Measurements from ENCODE around the gene GJA4. TPM values are rescaled to one million over a fixed set of nuclear protein-coding genes. Genes with fewer than 3 reads are reported as not detected.

The GJA4 gene
- total and polyA plus RNA-seq, 2 of the 8 experiments (the other 6 are each of a cell fraction or from before 2014, with no cell fraction given), result 3.2 to 3.9 TPM

DNA sequence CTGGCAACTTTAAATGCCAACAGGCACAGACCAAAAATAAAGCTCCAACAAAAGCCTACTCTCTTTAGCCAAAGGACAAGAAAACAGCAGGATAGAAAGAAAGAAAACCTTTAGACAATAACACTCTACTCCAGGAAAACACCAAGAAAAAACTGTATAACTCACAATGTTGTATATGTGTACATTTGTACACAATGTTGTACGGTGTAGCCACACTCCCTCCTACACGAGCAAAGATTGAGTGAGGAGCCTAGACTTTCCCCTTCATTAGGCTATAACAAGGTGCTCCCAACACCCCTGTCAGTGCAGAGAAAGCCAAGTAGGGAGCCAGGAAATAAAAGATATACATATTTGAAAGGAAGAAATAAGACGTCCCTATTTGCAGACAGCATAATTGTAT is 24.0 kb downstream of the GJA4 start:
- Histone ChIP-seq H2BK120ac (replicated peaks; ENCODE audit: low read depth, low read length) (no peak overlapping the region), H2BK20ac (ENCODE audit: low read length) (no peak overlapping the region)
- WGBS, 2 experiments (ENCODE audit: extremely low coverage in 1 of 2, insufficient coverage in 1 of 2, insufficient read length in 1 of 2, insufficient replicate concordance in 2 of 2, low coverage in 1 of 2, low lambda C conversion rate in 2 of 2, missing lambda C conversion rate in 1 of 2), result 78% methylated on average over 3 of the region's 3 CpGs; no CpG with 5 or more reads in 1 of the 2 experiments

More for the DNA sequence above, 24.0 kb downstream of the GJA4 start:
- no peak overlapping the region for H3K14ac ChIP-seq (ENCODE audit: insufficient read length)
- H4K8ac ChIP-seq (ENCODE audit: extremely low read depth, insufficient read depth, low read length), result no peak overlapping the region
- ChIA-PET CTCF (ENCODE audit: partially characterized antibody) (interaction anchor here (0.5 to 2.4 kb wide), 4 partner anchors 19 to 271 kb away, joined by 3 to 9 read pairs (median 6); no protein-coding TSS in a partner anchor), POLR2A (ENCODE audit: partially characterized antibody) (interaction anchor here (1.2 kb wide), 1 partner anchor 43 kb away, joined by 3 read pairs; no protein-coding TSS in a partner anchor)
- H3K18ac ChIP-seq (ENCODE audit: extremely low read depth, low read length), result no peak overlapping the region
- no peaks in the 10 kb centered on the region for H3K4me1 ChIP-seq (replicated peaks in 1 of 4; ENCODE audit: control insufficient read depth in 3 of 4, insufficient read depth in 4 of 4, low read length in 3 of 4)
- no peaks in the 10 kb centered on the region for H3K27me3 ChIP-seq (replicated peaks in 1 of 4; ENCODE audit: control insufficient read depth in 3 of 4, extremely low read depth in 1 of 4, insufficient read depth in 3 of 4, low read length in 3 of 4)
- H4K20me1 ChIP-seq (replicated peaks in 1 of 2; ENCODE audit: control insufficient read depth in 1 of 2, insufficient read depth in 2 of 2, low read length in 2 of 2), result no peaks in the 10 kb centered on the region
- H3K4me2 ChIP-seq (ENCODE audit: insufficient read depth in 1 of 2, low read depth in 2 of 2, low read length in 2 of 2), result no peak overlapping the region
- no peaks in the 10 kb centered on the region for H3K79me2 ChIP-seq (ENCODE audit: control insufficient read depth in 1 of 2, insufficient read depth in 2 of 2, low read length in 2 of 2)
- no peak overlapping the region for H2AFZ ChIP-seq (ENCODE audit: low read length)
- H3K23ac ChIP-seq (ENCODE audit: insufficient read length), result no peak overlapping the region
- no peak overlapping the region for H2BK15ac ChIP-seq (ENCODE audit: low read length)
- no peak overlapping the region for H4K91ac ChIP-seq (replicated peaks; ENCODE audit: insufficient read length, low read length)
- no peak for FAIRE-seq
- H3K23me2 ChIP-seq (ENCODE audit: low read depth, low read length), result no peaks in the 10 kb centered on the region
- H3K56ac ChIP-seq (replicated peaks; ENCODE audit: insufficient read length, low read depth, low read length), result no peak overlapping the region
- no peaks in the 10 kb centered on the region for H3K79me1 ChIP-seq (ENCODE audit: low read depth, low read length)
- no peak overlapping the region for H2AK5ac ChIP-seq (ENCODE audit: low read depth, low read length)
- H3K4ac ChIP-seq (replicated peaks; ENCODE audit: insufficient read length, low read depth, low read length), result no peak overlapping the region
- no peak overlapping the region for H4K5ac ChIP-seq (ENCODE audit: insufficient read length, low read depth, low read length)
- H2BK5ac ChIP-seq (ENCODE audit: low read depth, low read length), result no peak overlapping the region
- no peak for DNase-seq (ENCODE audit: low read depth in 1 of 2, low spot score in 2 of 2)
- H2BK12ac ChIP-seq (ENCODE audit: low read depth, low read length), result no peak overlapping the region
- no peak overlapping the region for H3K4me3 ChIP-seq (ENCODE audit: extremely low read depth in 1 of 4, insufficient read depth in 2 of 4, low read depth in 3 of 4, low read length in 4 of 4)
- no peak for TF ChIP-seq SAP30 (IDR thresholded peaks at IDR 0.05; ENCODE audit: insufficient read depth, insufficient replicate concordance, low read length)
- TF ChIP-seq YY1 (IDR thresholded peaks at IDR 0.05; ENCODE audit: low read depth, low read length), result no peak
- TF ChIP-seq SUZ12 (IDR thresholded peaks at IDR 0.05; ENCODE audit: low read length), result no peak
- TF ChIP-seq POU5F1 (IDR thresholded peaks at IDR 0.05; ENCODE audit: low read depth, low read length), result no peak
- no peak for TF ChIP-seq POLR2A (IDR thresholded peaks at IDR 0.05; ENCODE audit: control extremely low read depth in 1 of 2, low read depth in 2 of 2, low read length in 2 of 2)
- TF ChIP-seq, protein P1, sequence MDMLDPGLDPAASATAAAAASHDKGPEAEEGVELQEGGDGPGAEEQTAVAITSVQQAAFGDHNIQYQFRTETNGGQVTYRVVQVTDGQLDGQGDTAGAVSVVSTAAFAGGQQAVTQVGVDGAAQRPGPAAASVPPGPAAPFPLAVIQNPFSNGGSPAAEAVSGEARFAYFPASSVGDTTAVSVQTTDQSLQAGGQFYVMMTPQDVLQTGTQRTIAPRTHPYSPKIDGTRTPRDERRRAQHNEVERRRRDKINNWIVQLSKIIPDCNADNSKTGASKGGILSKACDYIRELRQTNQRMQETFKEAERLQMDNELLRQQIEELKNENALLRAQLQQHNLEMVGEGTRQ (IDR thresholded peaks at IDR 0.05; ENCODE audit: low read length), result no peak
- TF ChIP-seq TAF7 (optimal IDR thresholded peaks at IDR 0.05; ENCODE audit: borderline replicate concordance, low read depth, low read length), result no peak
- TF ChIP-seq FOSL1 (IDR thresholded peaks at IDR 0.05; ENCODE audit: insufficient read depth, low read depth, low read length), result no peak
- TF ChIP-seq SIN3A (conservative IDR thresholded peaks at IDR 0.05 in 1 of 2, IDR thresholded peaks at IDR 0.05 in 1 of 2; ENCODE audit: low read depth in 1 of 2, low read length in 2 of 2), result no peak
- H3K9me3 ChIP-seq (ENCODE audit: insufficient read depth in 2 of 2, low read depth in 1 of 2, low read length in 1 of 2), result no peaks in the 10 kb centered on the region
- no peak overlapping the region for H3K9ac ChIP-seq (replicated peaks in 1 of 4; ENCODE audit: extremely low read depth in 1 of 4, low read depth in 3 of 4, low read length in 3 of 4)
- H3K36me3 ChIP-seq (ENCODE audit: control insufficient read depth in 2 of 4, insufficient read depth in 4 of 4, low read length in 3 of 4), result no peaks in the 10 kb centered on the region
- H3K27ac ChIP-seq (ENCODE audit: low read depth, low read length), result no peak overlapping the region
